Measurements from ENCODE around the gene SERPINA5. TPM values are rescaled to one million over a fixed set of nuclear protein-coding genes. Genes with fewer than 3 reads are reported as not detected.

SERPINA5 gene
- total RNA-seq, 1 experiment from 2014 or later: 2.2 TPM

- Histone ChIP-seq H3K27me3 (replicated peaks; ENCODE audit: control insufficient read depth, insufficient read depth, low read length) (no peaks in the 10 kb centered on the region), H3K9me3 (no peaks in the 10 kb centered on the region), H3K36me3 (ENCODE audit: control insufficient read depth, insufficient read depth, low read length) (no peaks in the 10 kb centered on the region), H3K4me1 (peaks cover 26% of the 10 kb centered on the region), H3K4me3 (ENCODE audit: low read depth, low read length) (no peak overlapping the region)
- H3K9me3 Mint-ChIP-seq (ENCODE audit: unreplicated experiment): no peaks in the 10 kb centered on the region
- no TSS peak for BruUV-seq (replicated peaks)
- peak overlapping the region; percentile 77 for H3K27ac Mint-ChIP-seq (ENCODE audit: unreplicated experiment)
- no peaks in the 10 kb centered on the region for H3K27me3 Mint-ChIP-seq (ENCODE audit: insufficient read depth, unreplicated experiment)
- H3K4me3 Mint-ChIP-seq (ENCODE audit: unreplicated experiment): peak overlapping the region; percentile 9
- intact Hi-C loops (cut with micrococcal nuclease; ENCODE audit: unreplicated experiment): loop anchor here (2.0 kb wide), 1 partner anchor 23 kb away; no protein-coding TSS in a partner anchor
- H3K4me1 Mint-ChIP-seq (ENCODE audit: low read depth, unreplicated experiment): peaks cover 7% of the 10 kb centered on the region
- TF ChIP-seq, protein P1, sequence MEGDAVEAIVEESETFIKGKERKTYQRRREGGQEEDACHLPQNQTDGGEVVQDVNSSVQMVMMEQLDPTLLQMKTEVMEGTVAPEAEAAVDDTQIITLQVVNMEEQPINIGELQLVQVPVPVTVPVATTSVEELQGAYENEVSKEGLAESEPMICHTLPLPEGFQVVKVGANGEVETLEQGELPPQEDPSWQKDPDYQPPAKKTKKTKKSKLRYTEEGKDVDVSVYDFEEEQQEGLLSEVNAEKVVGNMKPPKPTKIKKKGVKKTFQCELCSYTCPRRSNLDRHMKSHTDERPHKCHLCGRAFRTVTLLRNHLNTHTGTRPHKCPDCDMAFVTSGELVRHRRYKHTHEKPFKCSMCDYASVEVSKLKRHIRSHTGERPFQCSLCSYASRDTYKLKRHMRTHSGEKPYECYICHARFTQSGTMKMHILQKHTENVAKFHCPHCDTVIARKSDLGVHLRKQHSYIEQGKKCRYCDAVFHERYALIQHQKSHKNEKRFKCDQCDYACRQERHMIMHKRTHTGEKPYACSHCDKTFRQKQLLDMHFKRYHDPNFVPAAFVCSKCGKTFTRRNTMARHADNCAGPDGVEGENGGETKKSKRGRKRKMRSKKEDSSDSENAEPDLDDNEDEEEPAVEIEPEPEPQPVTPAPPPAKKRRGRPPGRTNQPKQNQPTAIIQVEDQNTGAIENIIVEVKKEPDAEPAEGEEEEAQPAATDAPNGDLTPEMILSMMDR (IDR thresholded peaks at IDR 0.05; ENCODE audit: insufficient read depth in 1 of 2, low read depth in 1 of 2, low read length in 1 of 2, severe bottlenecking in 1 of 2, unreplicated experiment in 1 of 2): no peak
- ChIA-PET CTCF (no interaction called here), POLR2A (interaction anchor here (0.6 kb wide), 1 partner anchor 16 kb away, joined by 3 read pairs; no protein-coding TSS in a partner anchor)
- DNase-seq: no peak
- H3K36me3 Mint-ChIP-seq (ENCODE audit: insufficient read depth, unreplicated experiment): no peaks in the 10 kb centered on the region
These were observed 9.3 kb upstream of the SERPINA5 start for GRCh38 chr14:94571950-94572349.

DNA sequence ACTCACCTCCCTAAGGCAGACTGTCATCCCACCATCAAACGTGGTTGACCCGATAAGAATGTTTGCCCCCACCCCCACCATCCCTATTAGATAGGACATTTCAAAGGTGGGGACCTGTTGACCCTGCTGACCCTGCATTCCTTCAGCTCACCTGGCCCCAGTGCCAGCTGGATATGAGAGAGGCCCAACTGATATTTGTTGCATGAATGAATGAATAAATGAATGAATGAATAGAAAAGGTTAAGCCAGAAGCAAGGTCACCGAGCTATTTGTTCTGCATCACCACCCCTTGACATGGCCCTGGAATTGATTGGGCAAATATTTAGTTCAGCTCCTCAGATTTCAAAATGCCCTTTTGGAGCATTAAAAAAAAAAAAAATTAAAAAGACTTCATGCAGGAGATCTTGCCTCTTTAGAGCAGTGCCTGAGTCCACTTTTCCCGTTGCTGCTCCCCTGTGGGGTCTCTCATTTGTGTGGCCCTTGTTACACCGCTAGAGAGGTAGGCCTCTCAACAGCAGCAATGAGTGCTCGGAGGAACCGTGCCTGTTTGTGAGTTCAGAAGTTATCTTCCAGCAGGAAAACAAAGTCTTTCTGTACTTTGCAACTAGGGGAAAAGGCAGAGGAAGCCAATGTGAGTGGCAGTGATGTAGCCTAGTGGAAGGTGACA, 8.5 kb upstream of the SERPINA5 start:
- Mint-ChIP-seq H3K27me3 (ENCODE audit: insufficient read depth, unreplicated experiment) (no peaks in the 10 kb centered on the region), H3K4me1 (ENCODE audit: low read depth, unreplicated experiment) (peaks cover 7% of the 10 kb centered on the region), H3K27ac (ENCODE audit: unreplicated experiment) (peak overlapping the region; percentile 77), H3K4me3 (ENCODE audit: unreplicated experiment) (peak overlapping the region; percentile 9), H3K9me3 (ENCODE audit: unreplicated experiment) (no peaks in the 10 kb centered on the region), H3K36me3 (ENCODE audit: insufficient read depth, unreplicated experiment) (no peaks in the 10 kb centered on the region)
- CTCF ChIA-PET: no interaction called here
- BruUV-seq (replicated peaks): no TSS peak
- Histone ChIP-seq H3K36me3 (ENCODE audit: control insufficient read depth, insufficient read depth, low read length) (no peaks in the 10 kb centered on the region), H3K4me3 (ENCODE audit: low read depth, low read length) (no peak overlapping the region), H3K9me3 (no peaks in the 10 kb centered on the region), H3K4me1 (peaks cover 26% of the 10 kb centered on the region), H3K27me3 (replicated peaks; ENCODE audit: control insufficient read depth, insufficient read depth, low read length) (no peaks in the 10 kb centered on the region)
- TF ChIP-seq, protein P1 (IDR thresholded peaks at IDR 0.05; ENCODE audit: insufficient read depth in 1 of 2, low read depth in 1 of 2, low read length in 1 of 2, severe bottlenecking in 1 of 2, unreplicated experiment in 1 of 2): no peak
- DNase-seq: peak; percentile 57 to 75
- intact Hi-C loops (cut with micrococcal nuclease; ENCODE audit: unreplicated experiment): loop anchor here (2.0 kb wide), 1 partner anchor 22 kb away; no protein-coding TSS in a partner anchor
- POLR2A ChIA-PET: no interaction called here

GRCh38 chr14:94573475-94574277, 7.5 kb upstream of the SERPINA5 start:
- TF ChIP-seq, protein P1 (IDR thresholded peaks at IDR 0.05; ENCODE audit: insufficient read depth in 1 of 2, low read depth in 1 of 2, low read length in 1 of 2, severe bottlenecking in 1 of 2, unreplicated experiment in 1 of 2): no peak
- ChIA-PET CTCF (interaction anchor here (0.6 kb wide), 1 partner anchor 393 kb away, joined by 3 read pairs; no protein-coding TSS in a partner anchor), POLR2A (interaction anchor here (0.5 kb wide), 1 partner anchor 508 kb away, joined by 3 read pairs; no protein-coding TSS in a partner anchor)
- no peaks in the 10 kb centered on the region for H3K36me3 ChIP-seq (ENCODE audit: control insufficient read depth, insufficient read depth, low read length)
- Mint-ChIP-seq H3K27ac (ENCODE audit: unreplicated experiment) (peak overlapping the region; percentile 53), H3K36me3 (ENCODE audit: insufficient read depth, unreplicated experiment) (no peaks in the 10 kb centered on the region), H3K4me3 (ENCODE audit: unreplicated experiment) (no peak overlapping the region), H3K9me3 (ENCODE audit: unreplicated experiment) (no peaks in the 10 kb centered on the region), H3K4me1 (ENCODE audit: low read depth, unreplicated experiment) (peaks cover 7% of the 10 kb centered on the region), H3K27me3 (ENCODE audit: insufficient read depth, unreplicated experiment) (no peaks in the 10 kb centered on the region)
- no peak for DNase-seq
- no peaks in the 10 kb centered on the region for H3K27me3 ChIP-seq (replicated peaks; ENCODE audit: control insufficient read depth, insufficient read depth, low read length)
- H3K4me3 ChIP-seq (ENCODE audit: low read depth, low read length): no peak overlapping the region
- intact Hi-C loops (cut with micrococcal nuclease; ENCODE audit: unreplicated experiment): loop anchor here (2.0 kb wide), 1 partner anchor 21 kb away; no protein-coding TSS in a partner anchor
- H3K9me3 ChIP-seq: no peaks in the 10 kb centered on the region
- no TSS peak for BruUV-seq (replicated peaks)
- H3K4me1 ChIP-seq: peaks cover 26% of the 10 kb centered on the region
